Type B pancreatic cell (in vitro differentiated cells): ENCODE data around the gene AFF2. TPM values are rescaled to one million over a fixed set of nuclear protein-coding genes. Genes with fewer than 3 reads are reported as not detected.

Source experiments
- DNase-seq: peaks from one replicate; pipeline ENCODE4 v3.0.0; 2021; ENCODE audit warnings: mixed read lengths; ENCODE audit not compliant: unreplicated experiment; ENCODE audit errors: extremely low spot score
- H3K27ac Mint-ChIP-seq: 2 replicates; pipeline ENCODE4 v1.8.0; 2021; ENCODE audit warnings: mild to moderate bottlenecking, mixed read lengths
- H3K27me3 Mint-ChIP-seq: 2 replicates; pipeline ENCODE4 v1.8.0; 2021; ENCODE audit warnings: mixed read lengths
- H3K36me3 Mint-ChIP-seq: 2 replicates; pipeline ENCODE4 v1.8.0; 2021; ENCODE audit warnings: mixed read lengths
- H3K4me1 Mint-ChIP-seq: one replicate; pipeline ENCODE4 v1.8.0; 2021; ENCODE audit warnings: mixed read lengths; ENCODE audit not compliant: unreplicated experiment
- H3K4me3 Mint-ChIP-seq: 2 replicates; pipeline ENCODE4 v1.8.0; 2021; ENCODE audit warnings: mild to moderate bottlenecking, mixed read lengths
- H3K9me3 Mint-ChIP-seq: 2 replicates; pipeline ENCODE4 v1.8.0; 2021; ENCODE audit warnings: mixed read lengths
- CTCF ChIP-seq: fragments of 200-600 bp; sonication (generic); conservative IDR thresholded peaks from 2 replicates; pipeline ENCODE4 v1.5.0; 2021; ENCODE audit warnings: antibody characterized with exemption, mild to moderate bottlenecking
- total RNA-seq: library from RNA; stranded (reverse); gene quantifications from 2 replicates; pipeline ENCODE4 v1.2.1, GENCODE V29; 2021; ENCODE audit warnings: low replicate concordance

The AFF2 gene
- total RNA-seq, 1 donor from 2014 or later = 21.3 TPM

- H3K4me1 Mint-ChIP-seq = no peaks in the 10 kb centered on the region
- no peak overlapping the region for H3K4me3 Mint-ChIP-seq
- H3K9me3 Mint-ChIP-seq = no peaks in the 10 kb centered on the region
- no peaks in the 10 kb centered on the region for H3K36me3 Mint-ChIP-seq
- H3K27me3 Mint-ChIP-seq = no peaks in the 10 kb centered on the region
- no peak overlapping the region for H3K27ac Mint-ChIP-seq
- no peak for TF ChIP-seq CTCF
- no peak for DNase-seq
Observed at GRCh38 chrX:149032449-149032848, 532.0 kb downstream of the AFF2 start.

GRCh38 chrX:149036086-149036485, 535.7 kb downstream of the AFF2 start:
- Mint-ChIP-seq H3K36me3 (no peaks in the 10 kb centered on the region), H3K27me3 (no peaks in the 10 kb centered on the region), H3K4me3 (no peak overlapping the region), H3K4me1 (no peaks in the 10 kb centered on the region), H3K9me3 (no peaks in the 10 kb centered on the region), H3K27ac (no peak overlapping the region)
- TF ChIP-seq CTCF = no peak
- DNase-seq = no peak

- TF ChIP-seq CTCF = no peak
- Mint-ChIP-seq H3K27me3 (no peaks in the 10 kb centered on the region), H3K4me1 (no peaks in the 10 kb centered on the region), H3K4me3 (no peak overlapping the region), H3K36me3 (no peaks in the 10 kb centered on the region), H3K27ac (no peak overlapping the region), H3K9me3 (no peaks in the 10 kb centered on the region)
- DNase-seq = no peak
Observed at GRCh38 chrX:149037281-149037870, 537.0 kb downstream of the AFF2 start.

GRCh38 chrX:149039057-149039456, 538.6 kb downstream of the AFF2 start:
- no peak overlapping the region for H3K4me3 Mint-ChIP-seq
- H3K9me3 Mint-ChIP-seq = no peaks in the 10 kb centered on the region
- H3K27ac Mint-ChIP-seq = no peak overlapping the region
- no peak for TF ChIP-seq CTCF
- no peaks in the 10 kb centered on the region for H3K4me1 Mint-ChIP-seq
- DNase-seq = no peak
- no peaks in the 10 kb centered on the region for H3K27me3 Mint-ChIP-seq
- no peaks in the 10 kb centered on the region for H3K36me3 Mint-ChIP-seq

GRCh38 chrX:149040873-149041535, 540.6 kb downstream of the AFF2 start:
- no peak for DNase-seq
- Mint-ChIP-seq H3K4me3 (no peak overlapping the region), H3K27me3 (no peaks in the 10 kb centered on the region), H3K36me3 (no peaks in the 10 kb centered on the region), H3K4me1 (no peaks in the 10 kb centered on the region), H3K27ac (no peak overlapping the region), H3K9me3 (no peaks in the 10 kb centered on the region)
- no peak for TF ChIP-seq CTCF
